PFSK-1 (cell line): ENCODE data around the gene KRTAP10-12.

ENCODE experiments used
- POLR2AphosphoS5 ChIP-seq: IDR thresholded peaks from 2 replicates; pipeline ENCODE4 v1.6.1; 2012; ENCODE audit warnings: low read depth, mild to moderate bottlenecking, control low read depth, low read length, moderate library complexity
- REST ChIP-seq, 2 experiments: IDR thresholded peaks; 2 replicates each; pipeline versions ENCODE4 v1.6.1 to v1.8.0; 2011 to 2012; ENCODE audit warnings: low read depth in 2 of 2, low read length in 2 of 2, control low read depth in 1 of 2, inconsistent platforms in 1 of 2, mild to moderate bottlenecking in 1 of 2, moderate library complexity in 1 of 2; ENCODE audit not compliant: insufficient read depth in 1 of 2
- SIN3A ChIP-seq: IDR thresholded peaks from 2 replicates; pipeline ENCODE4 v1.6.1; 2012; ENCODE audit warnings: mild to moderate bottlenecking, low read length, moderate library complexity, borderline replicate concordance; ENCODE audit not compliant: insufficient read depth
- TAF1 ChIP-seq: IDR thresholded peaks from 2 replicates; pipeline ENCODE4 v1.6.1; 2012; ENCODE audit warnings: low read length, control low read depth, borderline replicate concordance; ENCODE audit not compliant: insufficient read depth

- no peak for TF ChIP-seq POLR2AphosphoS5
- no peak for TF ChIP-seq SIN3A
- TF ChIP-seq REST (IDR thresholded peaks at IDR 0.05; ENCODE audit: insufficient read depth in 1 of 2, low read depth in 2 of 2, low read length in 2 of 2): no peak
- no peak for TF ChIP-seq TAF1
Observed at GRCh38 chr21:44718571-44718970, 21.6 kb downstream of the KRTAP10-12 start.
